Measurements from ENCODE around the gene AFMID.

DNA sequence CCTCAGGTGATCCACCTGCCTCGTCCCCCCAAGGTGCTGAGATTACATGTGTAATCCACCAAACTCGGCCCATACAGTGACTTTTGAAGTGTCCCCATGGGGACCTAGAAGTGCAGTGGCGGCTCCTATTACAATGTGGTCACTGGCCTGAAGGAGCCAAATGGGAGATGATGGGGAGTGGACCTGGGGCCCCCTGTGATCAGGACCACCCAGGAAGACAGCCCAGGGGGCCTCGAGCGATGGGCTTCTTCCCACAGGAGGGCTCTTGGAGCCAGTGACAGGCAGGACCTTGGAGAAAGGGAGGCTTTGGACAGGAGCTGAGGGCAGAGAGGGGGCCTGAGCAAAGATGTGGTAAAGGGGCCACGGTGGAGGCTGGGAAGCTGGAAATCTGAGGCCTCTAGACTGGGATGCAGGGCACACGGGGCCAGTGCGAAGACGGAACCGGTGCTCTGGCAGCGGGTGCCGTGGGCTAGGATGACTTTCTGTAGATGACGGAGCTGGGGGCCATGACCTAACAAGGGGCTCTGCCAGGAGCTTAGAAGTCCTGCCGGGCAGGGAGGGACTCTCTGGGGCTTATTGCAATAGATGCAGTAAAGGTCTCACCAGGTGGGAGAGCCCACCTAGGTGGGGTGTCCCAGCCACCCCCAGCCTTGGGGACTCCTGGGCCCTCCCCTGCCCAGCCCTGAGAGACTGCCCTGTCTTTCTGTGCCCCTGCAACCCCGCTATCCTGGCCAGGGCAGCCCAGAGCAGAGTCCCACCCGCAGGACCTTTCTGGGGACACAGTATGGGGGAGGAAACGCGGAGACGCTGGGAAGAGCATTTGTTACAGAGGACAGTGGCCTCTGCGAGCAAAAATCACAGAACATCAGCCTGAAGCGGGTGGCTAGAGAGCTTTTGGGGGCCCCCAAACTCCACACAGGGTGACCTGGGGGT, 43.7 kb upstream of the AFMID start:
- TF ChIP-seq, protein P1, sequence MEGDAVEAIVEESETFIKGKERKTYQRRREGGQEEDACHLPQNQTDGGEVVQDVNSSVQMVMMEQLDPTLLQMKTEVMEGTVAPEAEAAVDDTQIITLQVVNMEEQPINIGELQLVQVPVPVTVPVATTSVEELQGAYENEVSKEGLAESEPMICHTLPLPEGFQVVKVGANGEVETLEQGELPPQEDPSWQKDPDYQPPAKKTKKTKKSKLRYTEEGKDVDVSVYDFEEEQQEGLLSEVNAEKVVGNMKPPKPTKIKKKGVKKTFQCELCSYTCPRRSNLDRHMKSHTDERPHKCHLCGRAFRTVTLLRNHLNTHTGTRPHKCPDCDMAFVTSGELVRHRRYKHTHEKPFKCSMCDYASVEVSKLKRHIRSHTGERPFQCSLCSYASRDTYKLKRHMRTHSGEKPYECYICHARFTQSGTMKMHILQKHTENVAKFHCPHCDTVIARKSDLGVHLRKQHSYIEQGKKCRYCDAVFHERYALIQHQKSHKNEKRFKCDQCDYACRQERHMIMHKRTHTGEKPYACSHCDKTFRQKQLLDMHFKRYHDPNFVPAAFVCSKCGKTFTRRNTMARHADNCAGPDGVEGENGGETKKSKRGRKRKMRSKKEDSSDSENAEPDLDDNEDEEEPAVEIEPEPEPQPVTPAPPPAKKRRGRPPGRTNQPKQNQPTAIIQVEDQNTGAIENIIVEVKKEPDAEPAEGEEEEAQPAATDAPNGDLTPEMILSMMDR (IDR thresholded peaks at IDR 0.05 in 2 of 3, conservative IDR thresholded peaks at IDR 0.05 in 1 of 3; ENCODE audit: borderline replicate concordance in 1 of 3, insufficient read depth in 1 of 3, low read depth in 2 of 3, low read length in 2 of 3) = no peak
- TF ChIP-seq, protein P2, sequence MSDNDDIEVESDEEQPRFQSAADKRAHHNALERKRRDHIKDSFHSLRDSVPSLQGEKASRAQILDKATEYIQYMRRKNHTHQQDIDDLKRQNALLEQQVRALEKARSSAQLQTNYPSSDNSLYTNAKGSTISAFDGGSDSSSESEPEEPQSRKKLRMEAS (IDR thresholded peaks at IDR 0.05) = no peak
- no peak for TF ChIP-seq EZH2 (IDR thresholded peaks at IDR 0.05)
- no peak for TF ChIP-seq YY1 (IDR thresholded peaks at IDR 0.05; ENCODE audit: extremely low read depth, insufficient replicate concordance, low read depth, low read length)
- no peak for TF ChIP-seq POLR2A (IDR thresholded peaks at IDR 0.05; ENCODE audit: borderline replicate concordance, extremely low read depth, insufficient read depth, insufficient read length)
- no peak for TF ChIP-seq POLR2AphosphoS5 (IDR thresholded peaks at IDR 0.05; ENCODE audit: low read depth, low read length)
- TF ChIP-seq, protein P3, sequence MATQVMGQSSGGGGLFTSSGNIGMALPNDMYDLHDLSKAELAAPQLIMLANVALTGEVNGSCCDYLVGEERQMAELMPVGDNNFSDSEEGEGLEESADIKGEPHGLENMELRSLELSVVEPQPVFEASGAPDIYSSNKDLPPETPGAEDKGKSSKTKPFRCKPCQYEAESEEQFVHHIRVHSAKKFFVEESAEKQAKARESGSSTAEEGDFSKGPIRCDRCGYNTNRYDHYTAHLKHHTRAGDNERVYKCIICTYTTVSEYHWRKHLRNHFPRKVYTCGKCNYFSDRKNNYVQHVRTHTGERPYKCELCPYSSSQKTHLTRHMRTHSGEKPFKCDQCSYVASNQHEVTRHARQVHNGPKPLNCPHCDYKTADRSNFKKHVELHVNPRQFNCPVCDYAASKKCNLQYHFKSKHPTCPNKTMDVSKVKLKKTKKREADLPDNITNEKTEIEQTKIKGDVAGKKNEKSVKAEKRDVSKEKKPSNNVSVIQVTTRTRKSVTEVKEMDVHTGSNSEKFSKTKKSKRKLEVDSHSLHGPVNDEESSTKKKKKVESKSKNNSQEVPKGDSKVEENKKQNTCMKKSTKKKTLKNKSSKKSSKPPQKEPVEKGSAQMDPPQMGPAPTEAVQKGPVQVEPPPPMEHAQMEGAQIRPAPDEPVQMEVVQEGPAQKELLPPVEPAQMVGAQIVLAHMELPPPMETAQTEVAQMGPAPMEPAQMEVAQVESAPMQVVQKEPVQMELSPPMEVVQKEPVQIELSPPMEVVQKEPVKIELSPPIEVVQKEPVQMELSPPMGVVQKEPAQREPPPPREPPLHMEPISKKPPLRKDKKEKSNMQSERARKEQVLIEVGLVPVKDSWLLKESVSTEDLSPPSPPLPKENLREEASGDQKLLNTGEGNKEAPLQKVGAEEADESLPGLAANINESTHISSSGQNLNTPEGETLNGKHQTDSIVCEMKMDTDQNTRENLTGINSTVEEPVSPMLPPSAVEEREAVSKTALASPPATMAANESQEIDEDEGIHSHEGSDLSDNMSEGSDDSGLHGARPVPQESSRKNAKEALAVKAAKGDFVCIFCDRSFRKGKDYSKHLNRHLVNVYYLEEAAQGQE (IDR thresholded peaks at IDR 0.05; ENCODE audit: low read depth) = no peak
- no peak for TF ChIP-seq ZNF274 (IDR thresholded peaks at IDR 0.05; ENCODE audit: low read depth, low read length)
- TF ChIP-seq JUND (IDR thresholded peaks at IDR 0.05) = no peak
